ENCODE measurements around the gene PIGBOS1. TPM values are rescaled to one million over a fixed set of nuclear protein-coding genes. Genes with fewer than 3 reads are reported as not detected.
A peak's percentile ranks its signal among the peaks of the same experiment; 100 is the strongest.
"Not testable (repeated sequence)": the region's sequence is repeated elsewhere in the genome, so short reads cannot be mapped to it uniquely, and the experiment has no call there.

The PIGBOS1 gene, protein sequence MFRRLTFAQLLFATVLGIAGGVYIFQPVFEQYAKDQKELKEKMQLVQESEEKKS
- total RNA-seq (2014; rRNA removed; shearing (Covaris generic)) = 13.0 and 15.4 TPM in 2 replicates
- polyA plus RNA-seq (2015; cell fraction: cytosol; rRNA removed) = 26.0 and 30.3 TPM in 2 replicates
- 13.1 and 15.1 TPM in 2 replicates for polyA plus RNA-seq (2015; cell fraction: nucleus; rRNA removed)

DNA sequence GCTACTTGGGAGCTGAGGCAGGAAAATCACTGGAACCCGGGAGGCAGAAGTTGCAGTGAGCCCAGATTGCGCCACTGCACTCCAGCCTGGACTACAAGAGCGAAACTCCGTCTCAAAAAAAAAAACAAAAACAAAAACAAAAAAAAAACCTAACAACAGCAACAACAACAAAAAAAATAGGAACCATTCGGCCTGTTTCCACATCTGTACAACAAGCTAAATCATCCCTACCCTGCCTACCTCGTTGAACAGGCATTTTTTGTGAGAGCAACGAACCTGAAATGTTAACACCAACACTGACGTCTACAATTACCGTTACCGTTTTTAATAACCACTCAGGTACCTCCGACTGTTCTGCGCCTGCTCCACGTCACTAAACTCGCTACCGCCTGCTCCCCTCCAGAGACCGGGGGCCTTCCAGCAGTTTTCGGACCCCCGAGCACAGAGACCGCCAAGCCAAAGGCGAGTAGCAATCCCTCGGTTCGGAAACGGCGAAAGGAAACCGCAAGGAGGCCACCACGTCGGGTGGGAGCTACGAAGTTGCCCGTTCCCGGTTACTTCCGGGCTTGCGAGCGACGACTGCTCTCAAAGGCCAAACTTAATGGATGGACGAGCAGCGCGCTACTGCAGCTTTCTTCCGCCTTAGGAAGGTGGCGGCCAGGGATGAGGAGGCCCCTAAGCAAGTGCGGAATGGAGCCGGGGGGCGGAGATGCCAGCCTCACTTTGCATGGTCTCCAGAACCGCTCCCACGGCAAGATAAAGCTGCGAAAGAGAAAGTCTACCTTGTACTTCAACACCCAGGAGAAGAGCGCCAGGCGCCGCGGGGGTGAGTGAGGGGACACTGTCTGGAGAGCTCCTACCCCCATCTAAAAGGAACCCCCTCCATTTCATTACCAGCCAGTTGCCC lies at the start of gene PIGBOS1, which contains the start of gene PIGB:
Gene PIGBOS1, minus strand, starts transcription at position 536 of the 907 bp plus-strand sequence. CDS start 1,331 bp downstream, outside the sequence.
Gene PIGB, plus strand, starts transcription at position 635 of the 907 bp plus-strand sequence. Its CDS starts 29 bp downstream, at position 664.
- DNase-seq (ENCODE audit: low read depth) = peak; percentile 88

DNA sequence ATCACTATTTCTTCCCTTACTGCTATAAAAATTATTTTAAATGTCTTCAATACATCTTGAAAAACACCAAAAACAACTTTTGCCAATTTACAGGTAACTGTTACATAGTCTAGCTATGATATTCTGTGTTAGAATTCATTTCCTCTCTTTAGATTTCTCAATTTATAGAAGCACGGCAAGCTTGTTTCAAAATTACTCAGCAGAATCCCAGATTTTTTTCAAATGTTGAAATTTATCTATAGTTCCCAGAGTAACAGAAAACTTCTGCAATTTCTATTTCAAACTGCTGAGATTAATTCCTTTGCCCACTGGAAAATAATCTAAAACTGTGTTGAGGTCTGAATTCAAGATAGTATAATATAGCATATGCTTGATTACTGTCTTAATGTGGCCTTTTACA lies 48.1 kb upstream of the PIGBOS1 start:
- DNase-seq (ENCODE audit: low read depth) = no peak

DNA sequence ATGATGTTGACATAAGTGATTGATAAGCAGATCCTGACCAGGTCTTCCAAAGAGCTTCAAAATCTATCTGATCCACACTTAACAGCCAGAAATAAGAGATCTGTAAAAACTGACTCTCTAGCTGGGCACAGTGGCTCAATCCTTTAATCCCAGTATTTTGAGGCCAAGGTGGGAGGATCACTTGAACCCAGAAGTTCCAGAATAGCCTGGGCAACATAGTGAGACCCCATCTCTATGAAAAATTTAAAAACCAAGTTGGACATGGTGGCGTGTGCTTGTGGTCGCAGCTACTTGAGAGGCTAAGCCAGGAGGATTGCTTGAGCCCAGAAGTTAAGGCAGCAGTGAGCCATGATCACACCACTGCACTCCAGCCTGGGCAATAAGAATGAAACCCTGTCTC lies 43.7 kb upstream of the PIGBOS1 start:
- DNase-seq (ENCODE audit: low read depth) = no peak

DNA sequence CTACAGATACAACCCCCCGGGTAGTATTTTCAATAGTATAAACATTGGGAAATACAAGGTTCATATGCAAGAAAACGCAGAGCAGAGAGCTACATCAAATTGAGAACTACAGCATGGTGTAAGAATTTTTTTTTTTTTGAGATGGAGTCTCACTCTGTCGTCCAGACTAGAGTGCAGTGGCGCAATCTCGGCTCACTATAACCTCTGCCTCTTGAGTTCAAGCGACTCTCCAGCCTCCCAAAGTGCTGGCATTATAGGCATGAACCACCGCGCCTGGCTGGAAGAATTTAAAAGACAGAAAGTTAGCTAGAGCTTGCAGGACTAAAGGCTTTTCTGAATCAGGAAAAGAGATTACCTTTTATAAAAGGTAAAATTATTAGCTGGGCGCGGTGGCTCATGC lies 42.1 kb upstream of the PIGBOS1 start:
- DNase-seq (ENCODE audit: low read depth) = no peak

DNA sequence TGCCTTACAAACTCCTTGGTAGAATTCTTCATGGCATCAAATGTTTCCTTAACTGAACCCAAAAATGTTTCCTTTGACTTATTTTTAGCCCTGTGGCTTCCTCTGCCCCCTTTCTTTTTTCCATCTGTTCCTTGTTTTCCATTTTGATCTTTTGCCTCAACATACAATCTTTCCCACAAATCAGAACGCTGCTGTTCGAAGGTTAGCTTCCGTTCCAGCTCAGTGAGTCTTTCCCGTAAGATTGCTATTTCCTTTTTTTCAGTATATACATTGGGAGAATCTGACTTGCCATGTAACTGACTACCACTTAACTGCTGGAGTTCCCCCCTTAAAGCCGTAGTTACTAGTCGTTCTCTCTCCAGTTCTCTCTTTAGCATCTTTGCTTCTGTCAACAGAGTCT lies 41.3 kb upstream of the PIGBOS1 start:
- DNase-seq (ENCODE audit: low read depth) = no peak

DNA sequence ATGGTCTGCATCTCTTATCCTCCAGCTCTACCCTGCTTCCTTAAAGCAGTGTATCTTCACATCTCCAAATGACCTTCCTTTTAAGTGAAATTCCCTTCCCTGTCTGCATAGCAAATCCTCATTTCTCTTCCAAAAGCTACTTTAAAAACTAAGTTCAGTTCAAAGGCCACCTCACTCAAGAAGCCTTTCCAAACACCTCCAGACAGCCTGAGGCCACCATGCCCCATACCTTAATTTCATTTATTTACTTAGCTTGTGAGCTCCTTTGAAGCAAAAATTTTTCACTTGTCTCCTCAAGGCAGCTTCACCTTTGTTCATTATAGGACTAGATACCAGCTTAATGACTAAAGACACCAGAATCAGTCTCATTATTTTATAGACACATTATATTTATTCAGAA lies 39.5 kb upstream of the PIGBOS1 start:
- no peak for DNase-seq (ENCODE audit: low read depth)

DNA sequence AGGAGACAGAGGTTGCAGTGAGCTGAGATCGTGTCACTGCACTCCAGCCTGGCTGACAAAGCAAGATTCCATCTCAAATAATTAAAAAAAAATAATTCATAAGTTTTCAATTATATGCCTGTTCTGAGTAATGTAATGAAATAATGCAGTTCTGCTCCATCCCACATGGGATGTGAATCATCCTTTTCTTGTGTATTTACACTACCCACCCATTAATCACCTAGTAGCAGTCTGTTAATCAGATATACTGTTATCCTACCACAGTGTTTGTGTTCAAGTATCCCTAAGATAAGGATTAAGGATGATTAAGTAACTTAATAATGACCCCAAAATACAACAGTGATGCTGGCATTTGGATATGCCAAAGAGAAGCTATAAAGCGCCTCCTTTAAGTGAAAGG lies 38.9 kb upstream of the PIGBOS1 start:
- DNase-seq (ENCODE audit: low read depth) = peak; percentile 14

DNA sequence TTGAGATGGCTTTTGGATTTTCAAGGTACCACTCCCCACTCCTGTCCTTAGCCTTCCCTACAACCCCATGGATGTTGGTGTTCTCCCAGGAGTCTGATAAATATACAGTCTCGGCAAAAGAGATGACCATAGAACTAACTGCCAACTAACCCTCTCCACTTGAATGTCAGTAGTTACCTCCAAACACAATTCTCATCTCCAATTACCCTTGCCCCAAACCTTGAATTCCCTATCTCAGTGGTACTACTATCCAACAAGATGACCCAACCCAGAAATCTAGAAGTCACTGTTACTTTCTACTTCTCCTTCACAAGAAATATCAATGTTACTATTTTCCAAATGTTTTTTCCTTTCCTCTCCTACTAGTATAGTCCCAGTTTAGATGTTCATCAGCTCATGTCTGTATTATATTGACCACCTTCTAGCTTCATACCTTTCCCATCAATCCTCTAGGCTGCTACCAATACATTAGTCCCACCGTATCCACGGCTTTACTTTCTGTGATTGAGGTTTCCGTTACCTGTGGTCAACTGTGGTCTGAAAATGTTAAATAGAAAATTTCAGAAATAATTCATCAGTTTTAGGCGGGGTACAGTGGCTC lies 38.2 kb upstream of the PIGBOS1 start:
- no peak for DNase-seq (ENCODE audit: low read depth)

DNA sequence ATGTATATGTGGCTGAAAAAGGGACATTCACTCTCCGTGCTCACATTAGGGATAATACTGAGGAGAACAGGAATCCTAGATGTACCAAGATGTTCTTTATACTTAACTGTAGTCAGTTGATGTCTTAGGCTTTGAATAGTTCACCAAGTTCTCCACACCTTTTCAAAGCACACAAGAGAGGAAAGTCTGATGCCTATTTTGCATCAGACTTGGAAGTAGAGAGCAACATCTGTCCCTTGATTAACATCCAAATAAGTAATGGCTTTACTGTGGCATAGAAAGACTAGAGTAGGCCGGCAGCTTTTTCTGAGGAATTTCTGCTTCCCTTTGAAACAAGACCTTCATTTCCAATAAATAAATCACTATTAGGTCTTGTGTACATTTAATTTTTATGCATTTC lies 34.1 kb upstream of the PIGBOS1 start:
- no peak for DNase-seq (ENCODE audit: low read depth)

DNA sequence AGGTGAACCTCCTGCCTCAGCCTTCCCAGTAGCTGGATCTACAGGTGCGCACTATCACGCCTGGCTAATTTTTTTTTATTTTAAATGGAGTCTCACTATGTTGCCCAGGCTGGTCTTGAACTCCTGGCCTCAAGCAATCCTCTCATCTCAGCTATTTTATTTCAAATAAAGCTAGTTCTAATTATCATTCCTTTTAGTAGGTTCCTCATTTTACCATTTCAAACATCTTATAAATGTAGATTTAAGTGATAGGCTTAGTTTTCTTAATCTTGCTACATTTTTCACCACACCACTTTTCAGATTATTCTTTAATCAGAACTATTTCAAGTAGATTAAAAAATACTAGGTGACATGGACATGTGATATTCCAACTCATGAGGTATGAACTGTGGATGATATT lies 30.4 kb upstream of the PIGBOS1 start:
- DNase-seq (ENCODE audit: low read depth) = no peak

DNA sequence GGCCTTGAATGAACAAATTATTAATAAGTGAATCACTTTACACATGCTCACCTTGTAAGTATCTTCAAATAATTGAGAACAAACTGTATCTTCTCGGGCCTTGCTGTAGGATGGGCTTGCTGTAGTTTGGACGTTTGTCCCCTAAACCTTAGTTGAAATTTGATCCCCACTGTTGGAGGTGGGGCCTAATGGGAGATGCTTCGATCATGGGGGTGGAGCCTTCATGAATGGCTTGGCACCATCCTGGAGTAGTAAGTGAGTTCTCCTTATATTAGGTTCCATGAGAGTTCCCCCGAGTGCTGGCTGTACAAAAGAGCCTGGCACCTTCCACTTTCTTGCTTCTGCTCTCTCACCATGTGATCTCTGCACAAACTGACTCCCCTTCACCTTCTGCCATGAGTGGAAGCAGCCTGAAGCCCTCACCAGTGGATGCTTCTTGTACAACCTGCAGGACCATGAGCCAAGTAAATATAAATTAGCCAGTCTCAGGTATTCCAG lies 29.4 kb upstream of the PIGBOS1 start:
- no peak for DNase-seq (ENCODE audit: low read depth)

DNA sequence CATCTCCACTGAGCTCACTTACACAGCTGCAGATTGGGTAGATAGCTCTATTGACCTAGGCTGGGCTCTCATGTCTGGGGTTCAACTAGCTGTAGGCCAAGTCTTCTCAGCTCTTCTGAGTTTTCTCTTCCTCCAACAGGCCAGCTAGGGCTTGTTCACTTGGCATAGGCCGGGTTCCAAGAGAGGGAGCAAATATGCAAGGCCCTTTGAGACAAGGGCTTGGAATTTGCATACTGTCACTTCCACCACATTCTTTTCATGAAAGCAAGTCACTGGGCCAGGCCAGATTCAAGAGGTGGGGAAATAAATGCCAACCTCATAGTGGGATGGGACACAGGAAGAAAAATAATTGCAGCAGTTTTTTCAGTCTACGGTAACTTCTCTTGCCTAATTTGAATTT lies 25.3 kb upstream of the PIGBOS1 start:
- DNase-seq (ENCODE audit: low read depth) = no peak

DNA sequence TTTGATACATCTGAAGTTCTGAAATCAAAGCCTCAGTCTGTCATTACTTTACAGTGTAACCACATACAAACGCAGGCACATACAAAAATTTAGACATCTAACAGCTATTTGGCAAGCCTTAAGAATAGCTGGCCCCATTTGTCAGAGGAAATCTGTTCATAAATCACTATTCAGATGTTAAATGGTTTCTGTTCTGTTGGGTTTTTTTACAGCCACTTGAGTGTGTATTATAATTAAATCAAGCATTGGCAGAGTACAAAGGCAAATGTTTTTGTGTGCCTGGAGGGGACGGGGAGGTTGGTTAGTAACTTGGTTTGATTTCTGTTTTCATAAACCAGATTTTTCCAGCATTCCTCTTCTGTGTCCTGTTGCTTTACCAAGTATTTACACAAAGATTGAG lies 24.2 kb upstream of the PIGBOS1 start:
- DNase-seq (ENCODE audit: low read depth) = no peak

DNA sequence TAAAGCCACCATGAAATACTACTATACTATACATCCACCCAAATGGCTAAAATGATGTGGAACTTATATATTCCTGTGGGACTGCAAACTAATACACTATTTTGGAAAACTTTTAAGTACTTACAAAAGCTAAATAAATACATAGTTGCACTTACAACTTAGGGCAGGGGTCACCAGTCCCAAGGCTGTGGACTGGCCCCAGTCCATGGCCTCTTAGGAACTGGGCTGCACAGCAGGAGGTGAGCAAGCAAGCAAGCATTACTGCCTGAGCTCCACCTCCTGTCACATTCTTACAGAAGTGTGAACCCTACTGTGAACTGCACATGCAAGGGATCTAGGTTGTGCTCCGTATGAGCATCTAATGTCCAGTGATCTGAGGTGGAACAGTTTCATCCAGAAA lies 18.2 kb upstream of the PIGBOS1 start:
- no peak for DNase-seq (ENCODE audit: low read depth)

DNA sequence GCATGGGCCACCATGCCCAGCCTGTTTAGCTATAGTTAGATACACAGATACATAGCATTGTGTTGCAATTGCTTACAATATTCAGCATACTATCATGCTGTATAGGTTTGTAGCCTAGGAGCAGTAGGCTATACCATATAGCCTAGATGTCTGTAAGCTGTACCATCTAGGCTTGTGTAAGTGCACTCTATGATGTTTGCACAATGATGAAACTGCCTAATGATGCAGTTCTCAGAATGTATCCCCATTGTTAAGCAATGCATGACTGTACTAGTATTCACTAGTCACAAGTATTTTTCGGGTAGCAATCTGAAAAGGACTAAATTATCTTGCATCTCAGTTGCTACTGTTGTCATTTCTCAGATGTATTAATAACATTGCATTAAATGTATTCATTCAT lies 16.1 kb upstream of the PIGBOS1 start:
- no peak for DNase-seq (ENCODE audit: low read depth)

DNA sequence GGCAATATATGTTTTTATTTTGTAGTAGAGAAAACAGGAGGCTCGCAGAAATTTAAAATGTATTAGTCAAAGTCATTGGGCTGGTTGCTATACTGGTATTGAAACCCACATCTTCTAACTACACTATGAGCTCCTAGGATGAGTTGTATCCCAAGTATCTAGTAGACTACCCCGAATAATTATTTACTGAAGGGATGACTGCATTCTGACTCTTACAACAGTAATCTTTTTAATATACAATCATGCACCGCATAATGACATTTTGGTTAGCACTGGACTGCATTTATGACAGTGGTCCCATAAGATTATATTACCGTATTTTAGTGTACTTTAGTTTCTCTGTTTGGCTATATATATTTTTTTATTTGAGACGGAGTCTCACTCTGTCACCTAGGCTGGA lies 15.4 kb upstream of the PIGBOS1 start:
- DNase-seq (ENCODE audit: low read depth) = no peak

DNA sequence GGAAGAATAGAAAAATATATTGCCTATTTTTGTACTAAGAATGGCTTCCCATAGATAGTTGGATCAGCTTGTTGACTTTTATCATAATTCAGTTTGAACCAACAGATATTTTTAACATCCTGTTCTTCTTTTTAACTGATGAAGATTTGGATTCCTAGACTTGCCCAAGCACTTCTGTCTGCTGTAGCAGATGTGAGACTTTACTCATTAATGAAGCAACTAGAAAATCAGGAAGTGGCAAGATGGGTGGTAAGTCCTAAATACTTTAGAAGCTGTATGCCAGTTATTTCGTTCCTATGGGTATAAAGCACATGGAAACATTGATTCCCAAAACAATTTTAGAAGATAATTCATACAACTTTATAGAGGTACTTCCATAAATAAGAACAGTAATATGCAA lies 8.5 kb upstream of the PIGBOS1 start:
- DNase-seq (ENCODE audit: low read depth) = no peak

DNA sequence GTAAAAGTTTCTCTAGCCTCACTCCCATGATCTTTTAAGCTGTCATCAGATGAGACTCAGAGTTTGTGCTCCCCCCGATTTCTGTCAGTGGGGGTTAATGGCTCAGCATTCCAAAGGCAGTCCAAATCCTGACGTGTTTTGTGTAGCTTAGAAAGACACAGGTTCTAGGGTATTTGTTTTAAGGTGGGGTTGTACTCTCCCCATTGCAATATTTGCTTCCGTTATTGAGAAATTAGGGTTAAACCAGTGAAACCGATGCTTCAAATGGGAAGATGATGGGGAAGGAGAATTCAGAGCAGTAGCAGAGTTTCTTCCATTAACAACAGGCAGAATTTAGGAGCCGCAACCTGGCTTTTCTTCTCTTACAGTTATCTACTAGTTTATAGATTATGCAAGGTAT lies 3.5 kb upstream of the PIGBOS1 start:
- no peak for DNase-seq (ENCODE audit: low read depth)

DNA sequence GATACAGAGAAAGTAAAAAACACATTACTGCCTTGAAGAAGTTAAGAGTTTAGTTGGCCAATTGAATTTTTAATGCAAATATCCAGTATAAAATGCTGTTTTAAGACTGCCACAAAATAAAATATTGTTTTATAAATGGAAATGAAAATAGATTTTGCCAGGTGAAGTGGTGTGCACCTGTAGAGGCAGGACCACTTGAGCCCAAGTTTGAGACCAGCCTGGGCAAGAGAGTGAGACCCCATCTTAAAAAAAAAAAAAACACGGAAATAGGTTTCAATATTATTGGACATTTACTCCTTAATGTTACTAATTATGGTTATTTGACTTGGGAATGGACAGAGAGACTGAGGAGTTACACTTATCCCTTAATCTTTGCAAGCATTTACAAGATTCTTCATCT lies 2.0 kb upstream of the PIGBOS1 start:
- DNase-seq (ENCODE audit: low read depth) = no peak

DNA sequence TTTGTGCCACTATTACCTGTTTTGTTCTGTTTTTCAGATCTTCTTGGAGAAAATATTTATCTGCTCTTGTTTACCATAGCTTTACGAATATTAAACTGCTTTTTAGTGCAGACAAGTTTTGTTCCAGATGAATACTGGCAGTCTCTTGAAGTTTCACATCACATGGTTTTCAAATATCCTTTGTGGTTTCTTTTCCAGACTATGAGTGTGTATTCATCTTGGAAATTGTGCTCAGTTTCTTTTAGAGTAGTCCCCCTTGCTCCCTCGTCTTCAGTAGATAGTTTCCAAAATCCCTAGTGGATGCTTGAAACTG lies 1.3 kb upstream of the PIGBOS1 start:
- DNase-seq (ENCODE audit: low read depth) = no peak

DNA sequence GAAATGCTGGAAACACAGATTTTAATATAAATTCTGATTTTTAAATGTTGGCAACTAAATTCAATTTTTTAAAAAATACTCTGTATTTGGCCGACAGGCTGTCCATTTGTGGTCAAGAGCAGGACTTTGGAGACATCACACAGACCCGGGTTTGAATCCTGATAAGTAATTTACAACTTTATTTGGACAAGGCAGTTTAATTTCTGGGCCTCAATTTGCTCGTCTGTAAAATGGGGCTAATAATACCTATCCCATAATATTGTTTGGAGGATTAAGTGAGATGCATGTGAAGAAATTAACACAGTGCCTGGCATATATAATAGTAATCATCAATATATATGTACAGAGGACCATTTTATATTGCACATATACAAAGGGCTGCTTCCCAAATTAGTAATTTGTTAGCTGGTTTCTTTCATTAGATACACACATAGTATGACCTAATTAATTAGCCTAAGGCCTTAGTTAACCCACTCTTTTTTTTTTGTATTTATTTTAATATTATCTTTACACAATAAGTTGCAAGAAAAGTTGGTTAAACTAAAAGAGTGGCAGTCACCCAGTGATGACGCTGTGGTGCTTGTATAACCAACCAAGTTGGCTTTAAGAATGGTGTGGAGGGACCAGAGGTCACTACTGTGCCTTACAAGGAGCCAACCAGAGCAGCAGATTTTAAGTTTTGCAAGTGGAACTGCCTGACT lies 764 bp upstream of the PIGBOS1 start:
- no peak for DNase-seq (ENCODE audit: low read depth)

DNA sequence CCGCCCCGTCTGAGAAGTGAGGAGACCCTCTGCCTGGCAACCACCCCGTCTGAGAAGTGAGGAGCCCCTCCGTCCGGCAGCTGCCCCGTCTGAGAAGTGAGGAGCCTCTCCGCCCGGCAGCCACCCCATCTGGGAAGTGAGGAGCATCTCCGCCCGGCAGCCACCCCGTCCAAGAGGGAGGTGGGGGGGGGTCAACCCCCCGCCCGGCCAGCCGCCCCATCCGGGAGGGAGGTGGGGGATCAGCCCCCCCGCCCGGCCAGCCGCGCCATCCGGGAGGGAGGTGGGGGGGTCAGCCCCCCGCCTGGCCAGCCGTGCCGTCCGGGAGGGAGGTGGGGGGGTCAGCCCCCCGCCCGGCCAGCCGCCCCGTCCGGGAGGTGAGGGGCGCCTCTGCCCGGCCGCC lies 16.1 kb downstream of the PIGBOS1 start:
- not testable (repeated sequence) for DNase-seq (ENCODE audit: low read depth)
